GM10248 (cell line): ENCODE data around the gene RASSF5.
A peak's percentile ranks its signal among the peaks of the same experiment; 100 is the strongest.

Source experiments
- CTCF ChIA-PET: fragments of 300-600 bp; sonication (Branson Sonifier 250); formaldehyde crosslinking; extraction: SDS; loops from one replicate; lab custom pipeline; 2021; ENCODE audit warnings: antibody characterized with exemption; lab: Yijun Ruan, JAX
- POLR2A ChIA-PET: fragments of 350-650 bp; sonication (Branson Sonifier 250); formaldehyde crosslinking; extraction: SDS; loops from one replicate; lab custom pipeline; 2020; ENCODE audit warnings: antibody characterized with exemption; lab: Yijun Ruan, JAX
- DNase-seq: peaks from one replicate; pipeline ENCODE4 v3.0.0; 2012; ENCODE audit errors: extremely low spot score
- TF ChIP-seq, protein P1 (sequence below): IDR thresholded peaks from 2 replicates; pipeline ENCODE4 v1.5.1; 2012; ENCODE audit warnings: mild to moderate bottlenecking, low read depth; ENCODE audit errors: extremely low read depth, missing control alignments, control extremely low read depth

Gene RASSF5

DNA sequence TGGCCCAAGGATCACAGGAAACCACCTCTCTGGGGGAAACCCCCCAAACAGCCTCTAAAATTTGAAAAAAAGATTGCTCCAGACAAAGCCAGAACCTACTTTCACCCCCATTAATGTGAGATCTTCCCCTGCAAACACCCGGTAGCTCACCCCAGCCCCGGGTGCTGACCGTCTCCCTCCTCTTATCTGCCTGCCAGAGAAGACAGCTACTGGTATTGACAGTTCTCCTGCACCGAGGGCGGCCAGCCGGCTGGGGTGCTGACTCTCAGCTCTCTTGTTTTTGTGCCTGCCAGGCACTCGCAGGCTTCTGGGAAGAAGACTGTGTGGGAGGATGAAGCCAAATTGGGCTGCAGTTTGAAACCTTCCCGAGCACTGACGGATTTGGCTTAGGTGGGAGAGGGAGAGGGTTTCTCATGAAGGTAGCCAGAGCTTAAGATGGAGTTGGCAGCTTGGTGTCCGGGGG, 48.2 kb downstream of the RASSF5 start:
- ChIA-PET POLR2A (interaction anchor here (0.8 to 1.6 kb wide), 5 partner anchors 8 to 85 kb away, joined by 3 to 6 read pairs (median 5); partner anchors contain the start of genes IKBKE and RASSF5), CTCF (interaction anchor here (0.7 to 21.1 kb wide), 25 partner anchors 9 to 380 kb away, joined by 3 to 290 read pairs (median 4); partner anchors contain the start of genes EIF2D, IKBKE and RASSF5)
- TF ChIP-seq, protein P1, sequence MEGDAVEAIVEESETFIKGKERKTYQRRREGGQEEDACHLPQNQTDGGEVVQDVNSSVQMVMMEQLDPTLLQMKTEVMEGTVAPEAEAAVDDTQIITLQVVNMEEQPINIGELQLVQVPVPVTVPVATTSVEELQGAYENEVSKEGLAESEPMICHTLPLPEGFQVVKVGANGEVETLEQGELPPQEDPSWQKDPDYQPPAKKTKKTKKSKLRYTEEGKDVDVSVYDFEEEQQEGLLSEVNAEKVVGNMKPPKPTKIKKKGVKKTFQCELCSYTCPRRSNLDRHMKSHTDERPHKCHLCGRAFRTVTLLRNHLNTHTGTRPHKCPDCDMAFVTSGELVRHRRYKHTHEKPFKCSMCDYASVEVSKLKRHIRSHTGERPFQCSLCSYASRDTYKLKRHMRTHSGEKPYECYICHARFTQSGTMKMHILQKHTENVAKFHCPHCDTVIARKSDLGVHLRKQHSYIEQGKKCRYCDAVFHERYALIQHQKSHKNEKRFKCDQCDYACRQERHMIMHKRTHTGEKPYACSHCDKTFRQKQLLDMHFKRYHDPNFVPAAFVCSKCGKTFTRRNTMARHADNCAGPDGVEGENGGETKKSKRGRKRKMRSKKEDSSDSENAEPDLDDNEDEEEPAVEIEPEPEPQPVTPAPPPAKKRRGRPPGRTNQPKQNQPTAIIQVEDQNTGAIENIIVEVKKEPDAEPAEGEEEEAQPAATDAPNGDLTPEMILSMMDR, result no peak
- peak; percentile 61 for DNase-seq

- POLR2A ChIA-PET, result interaction anchor here (0.7 to 1.6 kb wide), 5 partner anchors 8 to 86 kb away, joined by 3 to 6 read pairs (median 5); partner anchors contain the start of gene IKBKE
- no peak for DNase-seq
- CTCF ChIA-PET, result interaction anchor here (0.7 to 21.1 kb wide), 24 partner anchors 9 to 252 kb away, joined by 3 to 290 read pairs (median 4); partner anchors contain the start of genes EIF2D, IKBKE and RASSF5
- TF ChIP-seq, protein P1, result no peak
These were observed 48.9 kb downstream of the RASSF5 start for GRCh38 chr1:206556047-206556749.

DNA sequence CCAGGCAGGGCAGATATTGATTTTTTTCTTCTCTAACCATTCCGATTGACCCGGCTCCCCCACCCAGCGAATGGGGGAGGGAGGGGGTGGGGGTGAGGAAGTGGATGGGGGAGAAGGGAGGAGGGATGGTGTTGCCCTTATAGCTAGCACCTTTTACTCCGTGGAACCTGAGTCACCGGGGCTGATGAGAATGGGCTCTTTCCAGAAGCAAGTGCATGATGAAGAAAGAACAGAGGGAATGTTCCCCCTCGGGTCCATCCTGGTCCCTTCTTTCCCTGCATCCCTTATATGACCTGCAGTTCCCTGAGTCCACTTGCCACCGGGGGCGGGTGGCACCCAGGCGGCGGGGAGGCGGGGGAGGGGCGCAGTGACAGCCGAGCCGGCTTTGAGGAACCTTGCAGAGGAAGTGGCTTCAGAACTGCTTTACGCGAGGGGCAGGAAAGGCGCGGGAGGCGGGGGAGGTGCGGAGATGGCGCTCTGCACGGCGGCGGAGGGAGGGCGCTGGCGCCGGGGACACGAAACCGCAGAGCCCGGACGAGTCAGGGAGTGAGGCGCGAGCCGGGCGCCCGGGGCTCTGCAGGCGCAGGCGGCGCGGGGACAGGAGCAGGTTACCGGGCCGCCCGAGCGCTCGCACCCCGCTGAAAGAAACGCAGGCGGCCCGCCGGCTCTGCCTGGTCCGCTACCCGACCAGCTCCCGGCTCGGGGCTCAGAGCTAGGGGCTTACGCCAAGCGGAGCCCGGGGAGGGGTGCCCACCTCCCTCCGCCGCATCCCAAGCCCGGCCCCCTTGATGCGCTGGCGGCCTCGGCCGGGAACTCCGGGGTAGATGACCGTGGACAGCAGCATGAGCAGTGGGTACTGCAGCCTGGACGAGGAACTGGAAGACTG, 49.7 kb downstream of the RASSF5 start:
- POLR2A ChIA-PET, result interaction anchor here (0.7 to 1.0 kb wide), 2 partner anchors 18 to 48 kb away, joined by 3 to 4 read pairs; no protein-coding TSS in a partner anchor
- CTCF ChIA-PET, result interaction anchor here (1.1 to 21.1 kb wide), 13 partner anchors 11 to 107 kb away, joined by 3 to 290 read pairs (median 10); partner anchors contain the start of gene RASSF5
- TF ChIP-seq, protein P1, result no peak
- DNase-seq, result peak; percentile 80

DNA sequence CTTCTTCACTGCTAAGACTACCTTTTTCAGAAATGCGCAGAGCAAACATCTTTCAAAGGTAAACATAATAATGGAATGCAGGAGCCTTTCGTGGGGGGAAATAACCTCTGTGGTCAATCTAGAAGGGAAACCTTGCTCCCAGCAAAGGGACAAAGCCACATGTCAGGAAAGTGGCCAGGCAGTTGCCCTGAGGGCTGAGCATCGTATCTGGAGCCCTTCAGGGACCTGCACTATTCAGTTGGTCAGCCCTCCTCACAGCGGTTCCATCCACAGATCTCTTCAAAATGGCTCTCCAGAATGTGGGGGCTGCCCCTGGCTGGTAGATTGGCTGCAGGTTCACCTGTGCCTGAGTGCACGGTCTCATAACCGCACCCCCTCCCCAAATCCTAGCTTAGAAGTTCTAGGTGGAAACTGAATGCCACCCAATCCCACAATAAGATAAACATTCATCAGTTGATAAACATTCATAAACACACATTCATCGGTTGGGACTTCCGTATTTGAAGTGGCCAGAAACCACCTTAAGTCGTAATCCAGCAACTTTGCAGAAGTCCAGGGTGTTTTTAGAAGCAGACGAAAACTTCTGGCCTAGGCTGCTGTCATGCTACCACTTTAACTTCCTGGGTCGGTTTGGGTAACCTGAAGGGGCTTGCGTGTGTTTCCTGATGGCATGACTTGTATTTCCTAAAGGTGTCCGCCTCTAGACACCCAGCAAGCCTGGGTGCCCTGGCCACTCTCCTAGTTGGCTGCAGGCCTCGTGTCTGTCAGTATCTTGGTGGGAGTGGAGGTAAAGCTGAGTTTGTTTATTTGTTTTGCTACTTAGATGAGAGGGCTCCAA, 50.5 kb downstream of the RASSF5 start:
- DNase-seq, result no peak
- ChIA-PET CTCF (interaction anchor here (0.8 to 21.1 kb wide), 4 partner anchors 15 to 67 kb away, joined by 3 to 290 read pairs (median 95); partner anchors contain the start of gene EIF2D), POLR2A (no interaction called here)
- TF ChIP-seq, protein P1, result no peak

- TF ChIP-seq, protein P1, result no peak
- ChIA-PET POLR2A (no interaction called here), CTCF (interaction anchor here (0.8 to 21.1 kb wide), 6 partner anchors 16 to 79 kb away, joined by 3 to 290 read pairs (median 5); partner anchors contain the start of gene EIF2D)
- DNase-seq, result no peak
These were observed 51.7 kb downstream of the RASSF5 start for GRCh38 chr1:206558794-206559671.
